Measurements from ENCODE around the gene MRPS6. TPM values are rescaled to one million over a fixed set of nuclear protein-coding genes. Genes with fewer than 3 reads are reported as not detected.
A peak's percentile ranks its signal among the peaks of the same experiment; 100 is the strongest.

The MRPS6 gene
- total and polyA plus RNA-seq, 2 of the 4 experiments (the other 2 are of a cell fraction), result 7.5 to 35.1 TPM

DNA sequence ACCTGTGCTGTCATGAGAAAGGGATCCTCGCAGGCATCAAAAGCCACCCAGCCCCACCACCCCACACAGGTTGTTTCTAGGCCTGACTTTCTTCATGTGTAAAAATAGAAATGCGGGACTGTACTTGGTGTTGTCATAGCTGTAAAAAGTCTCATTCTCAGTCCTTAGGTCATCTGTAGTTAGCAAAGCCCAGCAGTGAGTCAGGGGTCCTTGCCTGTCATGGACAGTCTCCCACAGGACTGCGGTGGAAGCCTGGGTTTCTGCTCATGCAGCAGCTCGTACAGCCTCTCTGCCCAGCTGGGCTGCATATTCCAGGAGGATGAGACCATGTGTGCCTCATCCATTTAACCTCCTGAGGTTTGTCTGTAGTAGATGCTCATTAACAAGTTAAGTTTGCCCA, 58.2 kb downstream of the MRPS6 start:
- TF ChIP-seq, protein P1, sequence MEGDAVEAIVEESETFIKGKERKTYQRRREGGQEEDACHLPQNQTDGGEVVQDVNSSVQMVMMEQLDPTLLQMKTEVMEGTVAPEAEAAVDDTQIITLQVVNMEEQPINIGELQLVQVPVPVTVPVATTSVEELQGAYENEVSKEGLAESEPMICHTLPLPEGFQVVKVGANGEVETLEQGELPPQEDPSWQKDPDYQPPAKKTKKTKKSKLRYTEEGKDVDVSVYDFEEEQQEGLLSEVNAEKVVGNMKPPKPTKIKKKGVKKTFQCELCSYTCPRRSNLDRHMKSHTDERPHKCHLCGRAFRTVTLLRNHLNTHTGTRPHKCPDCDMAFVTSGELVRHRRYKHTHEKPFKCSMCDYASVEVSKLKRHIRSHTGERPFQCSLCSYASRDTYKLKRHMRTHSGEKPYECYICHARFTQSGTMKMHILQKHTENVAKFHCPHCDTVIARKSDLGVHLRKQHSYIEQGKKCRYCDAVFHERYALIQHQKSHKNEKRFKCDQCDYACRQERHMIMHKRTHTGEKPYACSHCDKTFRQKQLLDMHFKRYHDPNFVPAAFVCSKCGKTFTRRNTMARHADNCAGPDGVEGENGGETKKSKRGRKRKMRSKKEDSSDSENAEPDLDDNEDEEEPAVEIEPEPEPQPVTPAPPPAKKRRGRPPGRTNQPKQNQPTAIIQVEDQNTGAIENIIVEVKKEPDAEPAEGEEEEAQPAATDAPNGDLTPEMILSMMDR (conservative IDR thresholded peaks at IDR 0.05; ENCODE audit: low read depth, low read length), result no peak
- ChIA-PET CTCF (no interaction called here), POLR2A (ENCODE audit: unreplicated experiment) (no interaction called here)
- BruUV-seq (replicated peaks), result no TSS peak
- in situ Hi-C loops (cut with MboI; ENCODE audit: low sequenced_read_pairs), result no loop called here
- Histone ChIP-seq H2BK20ac (ENCODE audit: low read depth, low read length) (no peak overlapping the region), H4K20me1 (ENCODE audit: insufficient read depth, low read length) (no peaks in the 10 kb centered on the region; the same call in 1 of the 2 replicates), H3K23ac (ENCODE audit: low read depth, low read length) (no peak overlapping the region), H4K5ac (ENCODE audit: low read depth, low read length) (no peak overlapping the region), H3K36me3 (ENCODE audit: control insufficient read depth, insufficient read depth, low read length) (peaks cover 9% of the 10 kb centered on the region), H3K4me3 (ENCODE audit: insufficient read depth, low read depth, low read length) (no peak overlapping the region), H3K4me1 (ENCODE audit: control insufficient read depth, insufficient read depth, low read length) (peaks cover 26% of the 10 kb centered on the region), H3K27me3 (ENCODE audit: control insufficient read depth, insufficient read depth, low read length) (no peaks in the 10 kb centered on the region), H3K79me1 (ENCODE audit: low read depth in 1 of 2, low read length in 2 of 2) (peaks cover 37 to 77% of the 10 kb centered on the region in 2 experiments), H2AK5ac (ENCODE audit: low read depth, low read length) (peak overlapping the region; percentile 63; the same call in 1 of the 2 replicates), H2BK120ac (ENCODE audit: low read depth, low read length) (no peak overlapping the region), H2AFZ (replicated peaks; ENCODE audit: low read length, poor library complexity) (no peak overlapping the region), H4K91ac (ENCODE audit: insufficient read depth, low read depth, low read length) (no peak overlapping the region), H3K9me1 (ENCODE audit: insufficient read depth, low read length) (peaks cover 29% of the 10 kb centered on the region), H3K56ac (ENCODE audit: extremely low read depth, insufficient read depth, low read length) (no peak overlapping the region), H4K8ac (ENCODE audit: low read depth in 2 of 2, low read length in 2 of 2) (no peak overlapping the region), H3K9ac (ENCODE audit: low read depth, low read length) (no peak overlapping the region), H3K4ac (ENCODE audit: low read depth, low read length) (peak overlapping the region; percentile 38), H3K9me3 (ENCODE audit: control insufficient read depth, insufficient read depth, low read length) (no peaks in the 10 kb centered on the region), H3K4me2 (ENCODE audit: low read depth, low read length) (no peak overlapping the region), H2AK9ac (replicated peaks; ENCODE audit: low read depth, low read length, poor library complexity) (no peak overlapping the region), H3K27ac (ENCODE audit: insufficient read depth, low read length) (no peak overlapping the region), H2BK15ac (ENCODE audit: low read depth, low read length) (no peak overlapping the region), H3K14ac (replicated peaks; ENCODE audit: low read depth, low read length) (0 out of 2 replicates have a peak overlapping the region, but pooled peaks have one; percentile 4), H2BK5ac (ENCODE audit: low read depth, low read length, poor library complexity, severe bottlenecking) (no peak overlapping the region), H3K18ac (ENCODE audit: low read depth, low read length) (no peak overlapping the region)
- intact Hi-C loops (cut with micrococcal nuclease), result no loop called here
- WGBS, 2 experiments (ENCODE audit: extremely low coverage in 2 of 2, insufficient read length in 1 of 2), result 100% methylated on average over 1 of the region's 4 CpGs; no CpG with 5 or more reads in 1 of the 2 experiments
- dilution Hi-C loops (cut with HindIII; ENCODE audit: low sequenced_read_pairs, unreplicated experiment), result no loop called here
- DNase-seq (peak; percentile 15), ATAC-seq (ENCODE audit: low read depth) (no peak)
